HL-60 (cell line): ENCODE data around the gene KIF3A.

ENCODE experiments used
- GABPA ChIP-seq: IDR thresholded peaks from 2 replicates; pipeline ENCODE4 v1.6.1; 2012; ENCODE audit warnings: low read depth
- TF ChIP-seq, protein P1 (sequence below): IDR thresholded peaks from one replicate; pipeline ENCODE4 v1.5.1; 2011; ENCODE audit warnings: low read length, control low read depth, inconsistent platforms; ENCODE audit not compliant: insufficient read depth
- TF ChIP-seq, protein P2 (sequence below): IDR thresholded peaks from 2 replicates; pipeline ENCODE4 v1.6.1; 2012; ENCODE audit warnings: low read depth; ENCODE audit not compliant: insufficient replicate concordance

DNA sequence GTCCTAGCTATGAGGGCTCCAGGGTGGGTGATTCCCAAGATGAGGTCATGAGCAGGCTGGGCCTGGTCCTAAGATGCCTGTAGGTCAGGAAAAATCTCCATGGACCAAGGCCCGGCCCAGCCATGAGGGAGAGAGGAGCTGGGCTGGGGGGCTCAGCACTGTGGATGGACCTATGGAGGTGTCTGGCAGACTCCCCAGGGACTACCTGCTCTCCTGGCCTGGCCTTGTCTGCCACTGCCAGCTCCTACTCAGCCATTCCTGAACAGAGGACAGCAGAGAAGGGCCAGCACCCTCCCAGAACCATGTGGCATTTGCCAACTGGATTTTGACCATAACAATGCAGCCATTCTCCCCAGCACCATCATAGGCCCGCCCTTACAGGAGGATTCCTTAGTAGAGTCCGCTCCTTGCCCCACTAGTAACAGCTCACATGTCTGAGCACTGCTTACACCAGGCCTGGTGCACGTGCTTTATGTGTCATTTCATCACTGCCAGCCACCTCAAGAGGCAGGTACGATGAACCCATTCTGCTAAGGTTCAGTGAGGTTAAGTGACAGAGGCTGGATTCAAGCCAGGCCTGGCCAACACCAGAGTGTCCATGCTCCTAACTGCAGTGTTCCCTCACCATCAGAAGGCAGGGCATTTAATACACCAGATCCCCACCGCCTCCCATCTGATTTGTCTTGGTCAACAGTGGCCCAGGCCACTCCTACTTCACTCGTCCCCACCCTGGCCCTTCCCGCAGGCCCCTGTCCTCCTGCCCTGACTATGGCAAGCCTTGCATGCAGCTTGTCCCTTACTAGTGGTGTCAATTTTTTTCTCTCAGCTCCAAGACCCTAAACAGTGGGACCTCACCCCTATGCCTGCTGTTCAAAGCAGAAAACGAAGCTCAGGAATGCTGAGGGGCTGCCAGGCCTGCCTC, 78.7 kb downstream of the KIF3A start:
- TF ChIP-seq, protein P1, sequence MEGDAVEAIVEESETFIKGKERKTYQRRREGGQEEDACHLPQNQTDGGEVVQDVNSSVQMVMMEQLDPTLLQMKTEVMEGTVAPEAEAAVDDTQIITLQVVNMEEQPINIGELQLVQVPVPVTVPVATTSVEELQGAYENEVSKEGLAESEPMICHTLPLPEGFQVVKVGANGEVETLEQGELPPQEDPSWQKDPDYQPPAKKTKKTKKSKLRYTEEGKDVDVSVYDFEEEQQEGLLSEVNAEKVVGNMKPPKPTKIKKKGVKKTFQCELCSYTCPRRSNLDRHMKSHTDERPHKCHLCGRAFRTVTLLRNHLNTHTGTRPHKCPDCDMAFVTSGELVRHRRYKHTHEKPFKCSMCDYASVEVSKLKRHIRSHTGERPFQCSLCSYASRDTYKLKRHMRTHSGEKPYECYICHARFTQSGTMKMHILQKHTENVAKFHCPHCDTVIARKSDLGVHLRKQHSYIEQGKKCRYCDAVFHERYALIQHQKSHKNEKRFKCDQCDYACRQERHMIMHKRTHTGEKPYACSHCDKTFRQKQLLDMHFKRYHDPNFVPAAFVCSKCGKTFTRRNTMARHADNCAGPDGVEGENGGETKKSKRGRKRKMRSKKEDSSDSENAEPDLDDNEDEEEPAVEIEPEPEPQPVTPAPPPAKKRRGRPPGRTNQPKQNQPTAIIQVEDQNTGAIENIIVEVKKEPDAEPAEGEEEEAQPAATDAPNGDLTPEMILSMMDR: no peak
- TF ChIP-seq GABPA: no peak
- TF ChIP-seq, protein P2, sequence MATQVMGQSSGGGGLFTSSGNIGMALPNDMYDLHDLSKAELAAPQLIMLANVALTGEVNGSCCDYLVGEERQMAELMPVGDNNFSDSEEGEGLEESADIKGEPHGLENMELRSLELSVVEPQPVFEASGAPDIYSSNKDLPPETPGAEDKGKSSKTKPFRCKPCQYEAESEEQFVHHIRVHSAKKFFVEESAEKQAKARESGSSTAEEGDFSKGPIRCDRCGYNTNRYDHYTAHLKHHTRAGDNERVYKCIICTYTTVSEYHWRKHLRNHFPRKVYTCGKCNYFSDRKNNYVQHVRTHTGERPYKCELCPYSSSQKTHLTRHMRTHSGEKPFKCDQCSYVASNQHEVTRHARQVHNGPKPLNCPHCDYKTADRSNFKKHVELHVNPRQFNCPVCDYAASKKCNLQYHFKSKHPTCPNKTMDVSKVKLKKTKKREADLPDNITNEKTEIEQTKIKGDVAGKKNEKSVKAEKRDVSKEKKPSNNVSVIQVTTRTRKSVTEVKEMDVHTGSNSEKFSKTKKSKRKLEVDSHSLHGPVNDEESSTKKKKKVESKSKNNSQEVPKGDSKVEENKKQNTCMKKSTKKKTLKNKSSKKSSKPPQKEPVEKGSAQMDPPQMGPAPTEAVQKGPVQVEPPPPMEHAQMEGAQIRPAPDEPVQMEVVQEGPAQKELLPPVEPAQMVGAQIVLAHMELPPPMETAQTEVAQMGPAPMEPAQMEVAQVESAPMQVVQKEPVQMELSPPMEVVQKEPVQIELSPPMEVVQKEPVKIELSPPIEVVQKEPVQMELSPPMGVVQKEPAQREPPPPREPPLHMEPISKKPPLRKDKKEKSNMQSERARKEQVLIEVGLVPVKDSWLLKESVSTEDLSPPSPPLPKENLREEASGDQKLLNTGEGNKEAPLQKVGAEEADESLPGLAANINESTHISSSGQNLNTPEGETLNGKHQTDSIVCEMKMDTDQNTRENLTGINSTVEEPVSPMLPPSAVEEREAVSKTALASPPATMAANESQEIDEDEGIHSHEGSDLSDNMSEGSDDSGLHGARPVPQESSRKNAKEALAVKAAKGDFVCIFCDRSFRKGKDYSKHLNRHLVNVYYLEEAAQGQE: no peak
